NCI-H2107 treated with DMSO at 0.1 percent for 48 hours (cell line): ENCODE measurements around the gene CCBE1.
"Not testable (repeated sequence)": the region's sequence is repeated elsewhere in the genome, so short reads cannot be mapped to it uniquely, and the experiment has no call there.

Experiments
- DNase-seq: peaks from one replicate; lab custom pipeline; 2025; ENCODE audit not compliant: unreplicated experiment; lab: John Stamatoyannopoulos, UW

Gene CCBE1

GRCh38 chr18:59550174-59550516, 147.1 kb downstream of the CCBE1 start:
- no peak for DNase-seq

- DNase-seq = no peak
Measured at GRCh38 chr18:59549503-59550173, 147.6 kb downstream of the CCBE1 start.

GRCh38 chr18:59547581-59548182, 149.5 kb downstream of the CCBE1 start:
- no peak for DNase-seq

GRCh38 chr18:59546188-59546587, 151.0 kb downstream of the CCBE1 start:
- no peak for DNase-seq

- DNase-seq = no peak
Measured at GRCh38 chr18:59540780-59541179, 156.4 kb downstream of the CCBE1 start.

GRCh38 chr18:59540346-59540745, 156.9 kb downstream of the CCBE1 start:
- DNase-seq = no peak

- no peak for DNase-seq
Measured at GRCh38 chr18:59539108-59539507, 158.1 kb downstream of the CCBE1 start.

- DNase-seq = no peak
Measured at GRCh38 chr18:59537579-59537978, 159.6 kb downstream of the CCBE1 start.

GRCh38 chr18:59536166-59536565, 161.1 kb downstream of the CCBE1 start:
- no peak for DNase-seq

- no peak for DNase-seq
Measured at GRCh38 chr18:59535055-59535454, 162.2 kb downstream of the CCBE1 start.

- no peak for DNase-seq
Measured at GRCh38 chr18:59528866-59529265, 168.4 kb downstream of the CCBE1 start.

- no peak for DNase-seq
Measured at GRCh38 chr18:59520562-59521355, 176.5 kb downstream of the CCBE1 start.

GRCh38 chr18:59518705-59519104, 178.5 kb downstream of the CCBE1 start:
- DNase-seq = no peak

- DNase-seq = no peak
Measured at GRCh38 chr18:59517446-59518165, 179.6 kb downstream of the CCBE1 start.

GRCh38 chr18:59516356-59517155, 180.7 kb downstream of the CCBE1 start:
- DNase-seq = no peak

- not testable (repeated sequence) for DNase-seq
Measured at GRCh38 chr18:59515956-59516355, 181.3 kb downstream of the CCBE1 start.

- no peak for DNase-seq
Measured at GRCh38 chr18:59515147-59515546, 182.1 kb downstream of the CCBE1 start.

- DNase-seq = no peak
Measured at GRCh38 chr18:59514203-59514602, 183.0 kb downstream of the CCBE1 start.

GRCh38 chr18:59512025-59512755, 185.0 kb downstream of the CCBE1 start:
- DNase-seq = no peak
